ENCODE data around the gene RPRML. TPM values are rescaled to one million over a fixed set of nuclear protein-coding genes. Genes with fewer than 3 reads are reported as not detected.
"Not testable (repeated sequence)": the region's sequence is repeated elsewhere in the genome, so short reads cannot be mapped to it uniquely, and the experiment has no call there.

RPRML gene
- total RNA-seq, 1 donor from 2014 or later, result 4.5 TPM

- DNase-seq, result no peak
- no peaks in the 10 kb centered on the region for H3K4me1 Mint-ChIP-seq (ENCODE audit: low read depth, unreplicated experiment)
- TF ChIP-seq, protein P1, sequence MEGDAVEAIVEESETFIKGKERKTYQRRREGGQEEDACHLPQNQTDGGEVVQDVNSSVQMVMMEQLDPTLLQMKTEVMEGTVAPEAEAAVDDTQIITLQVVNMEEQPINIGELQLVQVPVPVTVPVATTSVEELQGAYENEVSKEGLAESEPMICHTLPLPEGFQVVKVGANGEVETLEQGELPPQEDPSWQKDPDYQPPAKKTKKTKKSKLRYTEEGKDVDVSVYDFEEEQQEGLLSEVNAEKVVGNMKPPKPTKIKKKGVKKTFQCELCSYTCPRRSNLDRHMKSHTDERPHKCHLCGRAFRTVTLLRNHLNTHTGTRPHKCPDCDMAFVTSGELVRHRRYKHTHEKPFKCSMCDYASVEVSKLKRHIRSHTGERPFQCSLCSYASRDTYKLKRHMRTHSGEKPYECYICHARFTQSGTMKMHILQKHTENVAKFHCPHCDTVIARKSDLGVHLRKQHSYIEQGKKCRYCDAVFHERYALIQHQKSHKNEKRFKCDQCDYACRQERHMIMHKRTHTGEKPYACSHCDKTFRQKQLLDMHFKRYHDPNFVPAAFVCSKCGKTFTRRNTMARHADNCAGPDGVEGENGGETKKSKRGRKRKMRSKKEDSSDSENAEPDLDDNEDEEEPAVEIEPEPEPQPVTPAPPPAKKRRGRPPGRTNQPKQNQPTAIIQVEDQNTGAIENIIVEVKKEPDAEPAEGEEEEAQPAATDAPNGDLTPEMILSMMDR (IDR thresholded peaks at IDR 0.05; ENCODE audit: partially characterized antibody, unreplicated experiment), result no peak
- H3K27ac Mint-ChIP-seq (ENCODE audit: unreplicated experiment), result no peak overlapping the region
- no peaks in the 10 kb centered on the region for H3K27me3 Mint-ChIP-seq (ENCODE audit: unreplicated experiment)
- H3K9me3 Mint-ChIP-seq (ENCODE audit: unreplicated experiment), result no peaks in the 10 kb centered on the region
- H3K36me3 Mint-ChIP-seq (ENCODE audit: unreplicated experiment), result no peaks in the 10 kb centered on the region
- H3K4me3 Mint-ChIP-seq (ENCODE audit: unreplicated experiment), result no peak overlapping the region
These were observed 25.9 kb upstream of the RPRML start for GRCh38 chr17:47004906-47005305.

DNA sequence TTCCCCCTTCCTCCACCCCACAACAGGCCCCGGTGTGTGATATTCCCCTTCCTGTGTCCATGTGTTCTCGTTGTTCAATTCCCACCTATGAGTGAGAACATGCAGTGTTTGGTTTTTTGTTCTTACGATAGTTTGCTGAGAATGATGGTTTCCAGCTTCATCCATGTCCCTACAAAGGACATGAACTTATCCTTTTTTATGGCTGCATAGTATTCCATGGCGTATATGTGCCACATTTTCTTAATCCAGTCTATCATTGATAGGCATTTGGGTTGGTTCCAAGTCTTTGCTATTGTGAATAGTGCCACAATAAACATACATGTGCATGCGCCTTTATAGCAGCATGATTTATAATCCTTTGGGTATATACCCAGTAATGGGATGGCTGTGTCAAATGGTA lies 24.8 kb upstream of the RPRML start:
- not testable (repeated sequence) for H3K9me3 Mint-ChIP-seq (ENCODE audit: unreplicated experiment); H3K4me1 Mint-ChIP-seq (ENCODE audit: low read depth, unreplicated experiment); H3K36me3 Mint-ChIP-seq (ENCODE audit: unreplicated experiment); H3K27ac Mint-ChIP-seq (ENCODE audit: unreplicated experiment); H3K27me3 Mint-ChIP-seq (ENCODE audit: unreplicated experiment); H3K4me3 Mint-ChIP-seq (ENCODE audit: unreplicated experiment); DNase-seq

GRCh38 chr17:46995841-46996571 lies 17.0 kb upstream of the RPRML start:
- Mint-ChIP-seq H3K27ac (ENCODE audit: unreplicated experiment) (no peak overlapping the region), H3K4me3 (ENCODE audit: unreplicated experiment) (no peak overlapping the region), H3K27me3 (ENCODE audit: unreplicated experiment) (peaks cover 3% of the 10 kb centered on the region)

DNA sequence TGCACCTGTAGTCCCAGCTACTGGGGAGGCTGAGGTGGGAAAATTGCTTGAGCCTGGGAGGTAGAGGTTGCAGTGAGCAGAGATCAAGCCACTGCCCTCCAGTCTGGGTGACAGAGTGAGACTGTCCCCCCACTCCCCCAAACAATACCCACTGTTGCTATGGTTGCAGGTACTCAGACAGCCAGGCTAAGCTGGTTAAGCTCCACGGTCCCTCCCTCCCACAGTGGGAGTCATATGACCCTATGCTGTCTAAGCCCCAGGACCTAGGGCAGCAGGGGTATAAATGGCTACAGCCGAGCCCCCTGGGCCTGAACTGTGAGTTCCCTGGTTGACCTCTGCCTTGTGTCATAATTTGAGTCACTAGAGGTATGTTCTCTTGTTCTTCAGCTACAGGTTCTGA lies 15.9 kb upstream of the RPRML start:
- H3K27ac Mint-ChIP-seq (ENCODE audit: unreplicated experiment), result no peak overlapping the region
- DNase-seq, result no peak
- no peaks in the 10 kb centered on the region for H3K36me3 Mint-ChIP-seq (ENCODE audit: unreplicated experiment)
- no peak overlapping the region for H3K4me3 Mint-ChIP-seq (ENCODE audit: unreplicated experiment)
- TF ChIP-seq, protein P1 (IDR thresholded peaks at IDR 0.05; ENCODE audit: partially characterized antibody, unreplicated experiment), result no peak
- H3K27me3 Mint-ChIP-seq (ENCODE audit: unreplicated experiment), result peaks cover 3% of the 10 kb centered on the region
- no peaks in the 10 kb centered on the region for H3K4me1 Mint-ChIP-seq (ENCODE audit: low read depth, unreplicated experiment)
- no peaks in the 10 kb centered on the region for H3K9me3 Mint-ChIP-seq (ENCODE audit: unreplicated experiment)

More at GRCh38 chr17:46995841-46996571, 17.0 kb upstream of the RPRML start:
- no peak for DNase-seq
- TF ChIP-seq, protein P1 (IDR thresholded peaks at IDR 0.05; ENCODE audit: partially characterized antibody, unreplicated experiment), result no peak
- Mint-ChIP-seq H3K4me1 (ENCODE audit: low read depth, unreplicated experiment) (no peaks in the 10 kb centered on the region), H3K36me3 (ENCODE audit: unreplicated experiment) (no peaks in the 10 kb centered on the region), H3K9me3 (ENCODE audit: unreplicated experiment) (no peaks in the 10 kb centered on the region)

DNA sequence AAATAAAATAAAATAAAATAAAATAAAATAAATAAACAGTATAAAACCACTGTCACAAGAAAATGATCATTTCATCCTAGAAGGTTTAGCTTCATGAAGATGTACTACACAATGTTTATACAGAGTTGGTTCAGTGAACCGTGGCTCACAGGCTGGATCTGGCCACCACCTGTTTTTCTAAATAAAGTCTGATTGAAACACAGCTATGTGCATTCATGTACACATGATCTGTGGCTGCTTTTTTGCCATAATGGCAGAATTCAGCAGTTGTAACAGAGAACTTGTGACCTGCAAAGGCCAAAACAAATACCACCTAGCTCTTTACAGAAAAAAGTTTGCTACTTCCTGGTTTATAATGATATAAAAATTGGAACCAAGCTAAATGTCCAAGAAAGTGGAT lies 12.6 kb upstream of the RPRML start:
- H3K27ac Mint-ChIP-seq (ENCODE audit: unreplicated experiment), result no peak overlapping the region
- H3K4me3 Mint-ChIP-seq (ENCODE audit: unreplicated experiment), result no peak overlapping the region
- H3K4me1 Mint-ChIP-seq (ENCODE audit: low read depth, unreplicated experiment), result no peaks in the 10 kb centered on the region
- peaks cover 6% of the 10 kb centered on the region for H3K9me3 Mint-ChIP-seq (ENCODE audit: unreplicated experiment)
- H3K36me3 Mint-ChIP-seq (ENCODE audit: unreplicated experiment), result no peaks in the 10 kb centered on the region
- TF ChIP-seq, protein P1 (IDR thresholded peaks at IDR 0.05; ENCODE audit: partially characterized antibody, unreplicated experiment), result no peak
- DNase-seq, result no peak
- peaks cover 8% of the 10 kb centered on the region for H3K27me3 Mint-ChIP-seq (ENCODE audit: unreplicated experiment)

Measured in glutamatergic neuron (in vitro differentiated cells).